A549 (cell line): ENCODE measurements around the gene FSCN2. TPM values are rescaled to one million over a fixed set of nuclear protein-coding genes. Genes with fewer than 3 reads are reported as not detected.
A peak's percentile ranks its signal among the peaks of the same experiment; 100 is the strongest.

Source experiments
- ATAC-seq, 2 experiments: fragments of 200-7000 bp in 1 of 2; fragments of >200 bp in 1 of 2; cut with Nextera tagmentation in 1 of 2; cut with Tn5 transposase in 1 of 2; 3 replicates each; pipeline versions ENCODE4 v1.8.0 to v1.9.1; 2018 to 2020; ENCODE audit warnings: mild to moderate bottlenecking in 1 of 2, moderate library complexity in 1 of 2
- CTCF ChIA-PET: fragments of 300-600 bp; sonication (Branson Sonifier 250); formaldehyde crosslinking; extraction: SDS; loops from one replicate; lab custom pipeline; 2021; ENCODE audit warnings: antibody characterized with exemption, inconsistent platforms; lab: Yijun Ruan, JAX
- POLR2A ChIA-PET: fragments of 350-600 bp; formaldehyde crosslinking; extraction: SDS; loops from one replicate; lab custom pipeline; 2021; ENCODE audit warnings: antibody characterized with exemption, inconsistent platforms; lab: Yijun Ruan, JAX
- DNase-seq, 2 experiments: peaks; one replicate each; pipeline versions ENCODE4 v3.0.0 to v3.0.0-alpha.2; 2011 to 2016; ENCODE audit warnings: low read depth in 1 of 2, low spot score in 1 of 2
- FAIRE-seq: peaks from 2 replicates; lab custom pipeline; 2011; peaks lifted over from hg19 to GRCh38; lab: Jason Lieb, UNC
- H3K27ac ChIP-seq, 2 experiments: fragments of >200 bp; sonication (Bioruptor Twin); formaldehyde crosslinking; 3 replicates each; pipeline ENCODE4 v1.5.1; 2016 to 2017
- H3K4me1 ChIP-seq: fragments of >200 bp; sonication (Bioruptor Twin); formaldehyde crosslinking; 3 replicates; pipeline ENCODE4 v1.6.1; 2016
- H3K4me2 ChIP-seq: fragments of >200 bp; sonication (Bioruptor Twin); formaldehyde crosslinking; 3 replicates; pipeline ENCODE4 v1.6.1; 2016
- H3K4me3 ChIP-seq: fragments of >200 bp; sonication (Bioruptor Twin); formaldehyde crosslinking; 3 replicates; pipeline ENCODE4 v1.5.1; 2016
- H3K9me3 ChIP-seq: fragments of >200 bp; sonication (Bioruptor Twin); formaldehyde crosslinking; 3 replicates; pipeline ENCODE4 v1.6.1; 2016
- CEBPB ChIP-seq, 2 experiments: fragments of >200 bp in 1 of 2; sonication (Bioruptor Twin) in 1 of 2; formaldehyde crosslinking in 1 of 2; IDR thresholded peaks; 2 replicates each; pipeline ENCODE4 v1.6.1; 2012 to 2016
- EHF ChIP-seq: fragments of 250-450 bp; sonication (Bioruptor Pico); IDR thresholded peaks from 2 replicates; pipeline ENCODE4 v1.5.0; 2020; ENCODE audit warnings: mild to moderate bottlenecking
- ESRRA ChIP-seq: fragments of 150-350 bp; IDR thresholded peaks from 2 replicates; pipeline ENCODE4 v1.6.1; 2014; ENCODE audit warnings: mild to moderate bottlenecking, low read length, borderline replicate concordance
- HOXB13 ChIP-seq: fragments of 250-450 bp; sonication (Bioruptor Pico); IDR thresholded peaks from 2 replicates; pipeline ENCODE4 v1.5.0; 2020; ENCODE audit warnings: low read depth, mild to moderate bottlenecking, moderate library complexity
- JUN ChIP-seq, 2 experiments: fragments of >200 bp; sonication (Bioruptor Twin); formaldehyde crosslinking; IDR thresholded peaks; 2 replicates in 1 of 2; 3 replicates in 1 of 2; pipeline ENCODE4 v1.6.1; 2016 to 2017
- PHF8 ChIP-seq: fragments of 200-600 bp; sonication (generic); IDR thresholded peaks from 2 replicates; pipeline ENCODE4 v1.6.1; 2016; ENCODE audit warnings: low read depth, mild to moderate bottlenecking, antibody characterized with exemption, moderate library complexity, borderline replicate concordance
- POLR2AphosphoS2 ChIP-seq: conservative IDR thresholded peaks from 2 replicates; pipeline ENCODE4 v1.6.1; 2012; ENCODE audit warnings: low read length, improper control_type of control experiment, inconsistent platforms
- RAD21 ChIP-seq, 2 experiments: fragments of >200 bp in 1 of 2; sonication (Bioruptor Twin) in 1 of 2; formaldehyde crosslinking in 1 of 2; IDR thresholded peaks in 1 of 2; conservative IDR thresholded peaks in 1 of 2; 2 replicates in 1 of 2; 3 replicates in 1 of 2; pipeline ENCODE4 v1.6.1; 2012 to 2018; ENCODE audit warnings: inconsistent platforms in 1 of 2
- RCOR1 ChIP-seq: fragments of 150-350 bp; IDR thresholded peaks from 2 replicates; pipeline ENCODE4 v1.6.1; 2014; ENCODE audit warnings: antibody characterized with exemption, low read length, low read depth
- ZFP36 ChIP-seq: fragments of 450-650 bp; IDR thresholded peaks from 2 replicates; pipeline ENCODE4 v1.6.1; 2014; ENCODE audit warnings: borderline replicate concordance; ENCODE audit not compliant: partially characterized antibody
- ZSCAN20 ChIP-seq: fragments of 250-450 bp; sonication (Bioruptor Pico); IDR thresholded peaks from 2 replicates; pipeline ENCODE4 v1.8.0; 2022; ENCODE audit warnings: mild to moderate bottlenecking, moderate library complexity
- WGBS: methylation state at CpG from one replicate; pipeline ENCODE4 v1.1.6; 2017; ENCODE audit errors: missing lambda C conversion rate; 5-methylcytosine and 5-hydroxymethylcytosine counted together
- polyA plus RNA-seq, 4 experiments: library from polyadenylated mRNA; depleted of rRNA in 3 of 4; stranded (reverse); fragments of >200 nt; fragmentation: RNase III in 1 of 4; extraction: RNeasy Plus Mini Kit Qiagen cat#74134 plus additional on column Dnase treatment in 1 of 4; gene quantifications; 2 replicates in 3 of 4; 3 replicates in 1 of 4; pipeline ENCODE4 v1.2.3, GENCODE V29; 2011 to 2017
- TF ChIP-seq, protein P1 (sequence below): fragments of 200-600 bp; sonication (generic); IDR thresholded peaks from 2 replicates; pipeline ENCODE4 v1.6.1; 2016; ENCODE audit warnings: antibody characterized with exemption, mild to moderate bottlenecking, moderate library complexity
- TF ChIP-seq, protein P2 (sequence below): fragments of 450-650 bp; IDR thresholded peaks from 2 replicates; pipeline ENCODE4 v1.6.1; 2014; ENCODE audit warnings: antibody characterized with exemption

FSCN2 gene
- polyA plus RNA-seq, 2 of the 4 experiments (the other 2 are of a cell fraction), result 0.84 to 1.3 TPM

DNA sequence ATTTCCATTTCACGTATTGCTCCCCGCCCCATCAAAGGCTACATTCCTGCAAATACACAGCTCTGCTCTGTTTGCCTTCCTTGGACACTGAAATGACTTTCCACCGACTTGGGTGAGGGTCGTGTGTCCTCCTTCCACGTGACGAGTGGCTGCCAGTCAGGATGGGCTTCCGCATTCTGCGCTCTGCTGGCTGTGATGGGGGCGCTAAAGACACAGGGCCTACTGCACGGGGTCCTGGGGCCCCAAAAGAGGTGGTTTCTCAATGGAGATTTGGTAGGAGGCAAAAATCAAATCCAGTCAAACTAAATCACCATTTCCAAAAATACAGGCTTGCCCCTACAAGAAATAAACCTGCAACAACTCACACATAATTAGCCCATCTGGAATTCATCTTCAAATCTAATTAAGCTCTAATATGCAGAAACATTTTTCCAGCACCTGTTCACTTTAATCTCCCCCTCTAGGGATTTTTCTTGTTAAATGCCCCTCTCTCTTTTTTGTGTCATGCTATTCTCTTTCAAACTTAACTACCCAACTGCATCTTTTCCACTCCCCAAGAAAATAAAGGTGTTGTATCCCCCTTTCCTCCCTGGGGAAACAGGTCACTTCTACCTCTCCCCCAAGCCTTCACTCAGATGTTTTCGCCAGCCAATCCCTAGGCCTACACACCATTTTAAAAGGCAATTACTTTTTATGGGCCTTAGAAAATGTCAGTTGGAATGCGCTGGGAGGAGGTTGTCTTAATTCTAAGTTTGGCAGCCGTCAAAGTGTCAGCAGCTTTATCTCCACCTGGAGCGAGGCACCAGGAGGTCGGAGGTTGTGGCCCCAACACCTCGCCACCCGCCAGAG is 45.8 kb downstream of the FSCN2 start (continued):
- TF ChIP-seq RAD21 (conservative IDR thresholded peaks at IDR 0.05 in 1 of 2, IDR thresholded peaks at IDR 0.05 in 1 of 2) (no peak), ZSCAN20 (CRISPR knock-in tag) (no peak), RCOR1 (no peak), HOXB13 (CRISPR knock-in tag) (no peak), CEBPB (IDR thresholded peaks at IDR 0.05) (no peak), EHF (CRISPR knock-in tag) (no peak), PHF8 (no peak)
- TF ChIP-seq, protein P1, sequence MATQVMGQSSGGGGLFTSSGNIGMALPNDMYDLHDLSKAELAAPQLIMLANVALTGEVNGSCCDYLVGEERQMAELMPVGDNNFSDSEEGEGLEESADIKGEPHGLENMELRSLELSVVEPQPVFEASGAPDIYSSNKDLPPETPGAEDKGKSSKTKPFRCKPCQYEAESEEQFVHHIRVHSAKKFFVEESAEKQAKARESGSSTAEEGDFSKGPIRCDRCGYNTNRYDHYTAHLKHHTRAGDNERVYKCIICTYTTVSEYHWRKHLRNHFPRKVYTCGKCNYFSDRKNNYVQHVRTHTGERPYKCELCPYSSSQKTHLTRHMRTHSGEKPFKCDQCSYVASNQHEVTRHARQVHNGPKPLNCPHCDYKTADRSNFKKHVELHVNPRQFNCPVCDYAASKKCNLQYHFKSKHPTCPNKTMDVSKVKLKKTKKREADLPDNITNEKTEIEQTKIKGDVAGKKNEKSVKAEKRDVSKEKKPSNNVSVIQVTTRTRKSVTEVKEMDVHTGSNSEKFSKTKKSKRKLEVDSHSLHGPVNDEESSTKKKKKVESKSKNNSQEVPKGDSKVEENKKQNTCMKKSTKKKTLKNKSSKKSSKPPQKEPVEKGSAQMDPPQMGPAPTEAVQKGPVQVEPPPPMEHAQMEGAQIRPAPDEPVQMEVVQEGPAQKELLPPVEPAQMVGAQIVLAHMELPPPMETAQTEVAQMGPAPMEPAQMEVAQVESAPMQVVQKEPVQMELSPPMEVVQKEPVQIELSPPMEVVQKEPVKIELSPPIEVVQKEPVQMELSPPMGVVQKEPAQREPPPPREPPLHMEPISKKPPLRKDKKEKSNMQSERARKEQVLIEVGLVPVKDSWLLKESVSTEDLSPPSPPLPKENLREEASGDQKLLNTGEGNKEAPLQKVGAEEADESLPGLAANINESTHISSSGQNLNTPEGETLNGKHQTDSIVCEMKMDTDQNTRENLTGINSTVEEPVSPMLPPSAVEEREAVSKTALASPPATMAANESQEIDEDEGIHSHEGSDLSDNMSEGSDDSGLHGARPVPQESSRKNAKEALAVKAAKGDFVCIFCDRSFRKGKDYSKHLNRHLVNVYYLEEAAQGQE, result no peak

DNA sequence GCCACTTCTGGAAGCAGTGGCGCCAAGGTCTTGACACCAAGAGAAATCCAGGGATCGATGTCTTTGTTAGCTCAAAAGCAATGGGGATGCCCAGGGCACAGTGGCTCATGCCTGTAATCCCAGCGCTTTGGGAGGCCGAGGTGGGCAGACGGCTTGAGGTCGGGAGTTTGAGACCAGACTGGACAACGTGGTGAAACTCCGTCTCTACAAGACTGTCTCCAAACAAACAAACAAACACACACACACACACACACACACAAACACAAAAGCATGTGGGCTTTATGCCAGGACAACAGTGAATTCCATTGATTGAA is 46.4 kb downstream of the FSCN2 start:
- POLR2A ChIA-PET, result no interaction called here

DNA sequence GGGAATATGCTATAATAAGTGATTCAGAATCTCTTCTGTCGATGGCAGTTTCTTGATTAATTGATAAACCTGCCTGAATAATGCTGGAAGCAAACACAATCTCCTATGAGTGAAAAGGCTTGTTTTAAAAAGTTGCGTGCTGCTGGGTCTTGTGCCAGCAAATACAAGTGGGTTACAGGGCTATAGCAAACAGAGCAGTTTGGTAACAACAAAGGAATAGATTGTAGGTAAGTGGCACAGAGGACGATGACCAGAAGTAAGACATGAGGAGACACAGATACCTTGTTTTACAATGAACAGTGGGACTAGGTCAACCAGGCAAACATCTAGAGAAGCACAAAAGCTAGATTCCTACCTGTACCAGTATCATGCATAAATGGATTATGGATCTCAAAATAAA is 47.7 kb downstream of the FSCN2 start:
- Histone ChIP-seq H3K4me2 (peak overlapping the region; percentile 81), H3K4me3 (0 out of 3 replicates have a peak overlapping the region, but pooled peaks have one; percentile 13), H3K4me1 (peaks cover 74% of the 10 kb centered on the region), H3K9me3 (no peaks in the 10 kb centered on the region), H3K27ac (peak overlapping the region; percentile 93 to 95)
- TF ChIP-seq ZFP36, result no peak
- no peak for ATAC-seq
- peak; percentile 61 for FAIRE-seq
- WGBS, result 58% methylated on average over 3 of the region's 3 CpGs
- ChIA-PET CTCF (interaction anchor here (0.7 to 45.0 kb wide), 7 partner anchors 5 to 57 kb away, joined by 3 to 1604 read pairs (median 8); partner anchors contain the start of gene FAAP100), POLR2A (interaction anchor here (3.0 kb wide), 1 partner anchor 9 kb away, joined by 32 read pairs; no protein-coding TSS in a partner anchor)
- DNase-seq, result no peak

More for the DNA sequence above, 46.4 kb downstream of the FSCN2 start:
- Histone ChIP-seq H3K4me2 (peak overlapping the region; percentile 2; the same call in 1 of the 3 replicates), H3K9me3 (no peaks in the 10 kb centered on the region), H3K4me1 (peaks cover 61% of the 10 kb centered on the region), H3K27ac (peak overlapping the region in 1 of 2 experiments; percentile 95; a peak in 3 of 6 replicates), H3K4me3 (no peak overlapping the region)
- FAIRE-seq (peak; percentile 13), DNase-seq (no peak), ATAC-seq (no peak)
- WGBS, result 79% methylated on average over 8 of the region's 8 CpGs
- TF ChIP-seq POLR2AphosphoS2, result no peak
- no peak for TF ChIP-seq ESRRA
- TF ChIP-seq, protein P2, sequence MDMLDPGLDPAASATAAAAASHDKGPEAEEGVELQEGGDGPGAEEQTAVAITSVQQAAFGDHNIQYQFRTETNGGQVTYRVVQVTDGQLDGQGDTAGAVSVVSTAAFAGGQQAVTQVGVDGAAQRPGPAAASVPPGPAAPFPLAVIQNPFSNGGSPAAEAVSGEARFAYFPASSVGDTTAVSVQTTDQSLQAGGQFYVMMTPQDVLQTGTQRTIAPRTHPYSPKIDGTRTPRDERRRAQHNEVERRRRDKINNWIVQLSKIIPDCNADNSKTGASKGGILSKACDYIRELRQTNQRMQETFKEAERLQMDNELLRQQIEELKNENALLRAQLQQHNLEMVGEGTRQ, result no peak
- no peak for TF ChIP-seq JUN (IDR thresholded peaks at IDR 0.05)
- CTCF ChIA-PET, result interaction anchor here (39.7 to 45.0 kb wide), 2 partner anchors 4 to 9 kb away, joined by 1604 read pairs; partner anchors contain the start of gene FAAP100
